ENCODE results near the gene GPI.

GPI gene

DNA sequence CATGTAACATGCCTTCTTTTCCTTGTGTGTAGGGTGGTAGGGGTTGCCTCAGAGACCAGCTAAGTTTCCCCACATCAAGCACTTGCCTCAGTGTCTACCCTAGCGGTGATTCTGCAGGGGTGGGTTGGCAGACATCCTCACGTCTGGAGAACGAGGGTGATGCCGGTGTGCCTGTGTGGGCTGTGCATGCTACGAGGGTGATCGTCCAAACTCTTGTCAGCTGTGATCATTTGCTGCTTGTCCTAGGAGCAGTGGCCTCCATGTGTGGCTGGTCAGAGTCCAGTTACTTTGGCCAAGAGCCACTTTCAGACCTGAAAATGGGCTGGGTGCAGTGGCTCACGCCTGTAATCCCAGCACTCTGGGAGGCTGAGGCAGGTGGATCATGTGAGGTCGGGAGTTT, 5.1 kb downstream of the GPI start:
- Histone ChIP-seq H3K9ac (ENCODE audit: low read length) (no peak overlapping the region), H2AFZ (ENCODE audit: low read depth, low read length) (no peak overlapping the region), H3K4me2 (ENCODE audit: low read length) (no peak overlapping the region), H4K20me1 (ENCODE audit: insufficient read depth, low read length) (peaks cover 44% of the 10 kb centered on the region), H3K4me1 (ENCODE audit: low read length) (peaks cover 13% of the 10 kb centered on the region), H3K27me3 (ENCODE audit: low read depth, low read length) (no peaks in the 10 kb centered on the region), H3K27ac (ENCODE audit: low read length) (no peak overlapping the region), H3K4me3 (ENCODE audit: low read length) (no peak overlapping the region), H3K36me3 (replicated peaks; ENCODE audit: low read depth, low read length) (peaks cover 72% of the 10 kb centered on the region), H3K79me2 (ENCODE audit: low read length) (peaks cover 88% of the 10 kb centered on the region), H3K9me3 (ENCODE audit: insufficient read depth, low read length) (no peaks in the 10 kb centered on the region)
- no peak for TF ChIP-seq EZH2phosphoT487 (IDR thresholded peaks at IDR 0.05; ENCODE audit: low read depth)
- no peak for TF ChIP-seq CTCF (IDR thresholded peaks at IDR 0.05; ENCODE audit: low read depth, low read length)

DNA sequence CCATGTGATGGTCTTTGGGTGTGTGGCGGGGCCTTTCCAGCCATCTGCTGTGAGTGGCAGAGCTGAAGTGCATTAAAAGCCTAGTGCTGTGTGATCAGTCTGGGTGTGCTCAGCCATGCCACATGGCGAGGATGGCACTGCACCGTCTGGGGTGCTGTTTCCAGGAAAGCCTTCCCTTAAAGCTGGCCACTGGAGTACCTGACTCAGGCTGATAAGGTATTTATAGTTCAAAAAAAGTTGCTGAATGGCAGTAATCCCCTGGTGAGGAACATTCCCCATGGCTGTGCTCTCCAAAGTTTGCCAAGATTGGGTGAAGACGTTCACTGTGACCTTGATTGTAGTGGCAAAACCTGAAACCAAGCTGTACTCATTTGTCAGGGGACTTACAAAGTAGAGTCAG, 6.0 kb downstream of the GPI start:
- Histone ChIP-seq H3K4me1 (ENCODE audit: low read length) (peaks cover 13% of the 10 kb centered on the region), H3K27ac (ENCODE audit: low read length) (no peak overlapping the region), H3K9me3 (ENCODE audit: insufficient read depth, low read length) (no peaks in the 10 kb centered on the region), H4K20me1 (ENCODE audit: insufficient read depth, low read length) (peaks cover 49% of the 10 kb centered on the region), H3K79me2 (ENCODE audit: low read length) (peaks cover 87% of the 10 kb centered on the region), H2AFZ (ENCODE audit: low read depth, low read length) (no peak overlapping the region), H3K4me2 (ENCODE audit: low read length) (no peak overlapping the region), H3K9ac (ENCODE audit: low read length) (no peak overlapping the region), H3K27me3 (ENCODE audit: low read depth, low read length) (no peaks in the 10 kb centered on the region), H3K4me3 (ENCODE audit: low read length) (no peak overlapping the region), H3K36me3 (replicated peaks; ENCODE audit: low read depth, low read length) (peaks cover 77% of the 10 kb centered on the region)
- TF ChIP-seq CTCF (IDR thresholded peaks at IDR 0.05; ENCODE audit: low read depth, low read length): no peak
- no peak for TF ChIP-seq EZH2phosphoT487 (IDR thresholded peaks at IDR 0.05; ENCODE audit: low read depth)

DNA sequence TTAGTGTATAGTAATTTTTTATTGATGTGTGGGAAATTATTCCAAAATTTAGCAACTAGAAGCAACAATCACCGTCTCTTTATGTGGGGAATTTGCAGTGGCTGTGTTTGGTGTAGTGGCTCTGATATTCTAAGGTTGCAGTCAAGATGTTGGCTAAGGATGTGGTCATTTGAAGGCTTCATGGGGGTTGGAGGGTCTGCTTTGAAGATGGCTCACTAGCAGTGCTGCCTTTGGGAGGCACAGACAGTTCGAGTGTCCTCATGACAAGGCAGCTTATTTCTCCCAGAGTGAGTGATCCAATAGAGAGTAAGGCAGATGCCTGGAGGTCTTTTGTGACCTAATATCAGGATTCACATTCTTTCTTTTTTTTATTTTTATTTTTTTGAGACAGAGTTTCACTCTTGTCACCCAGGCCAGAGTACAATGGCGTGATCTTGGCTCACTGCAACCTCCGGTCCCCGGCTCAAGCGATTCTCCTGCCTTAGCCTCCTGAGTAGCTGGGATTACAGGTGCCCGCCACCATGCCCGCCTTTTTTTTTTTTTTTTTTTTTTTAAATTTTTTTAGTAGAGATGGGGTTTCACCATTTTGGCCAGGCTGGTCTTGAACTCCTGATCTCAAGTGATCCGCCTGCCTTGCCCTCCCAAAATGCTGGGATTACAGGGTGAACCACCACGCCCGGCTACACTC, 8.7 kb downstream of the GPI start:
- H3K4me3 ChIP-seq (ENCODE audit: low read length): no peak overlapping the region
- no peak overlapping the region for H2AFZ ChIP-seq (ENCODE audit: low read depth, low read length)
- H3K79me2 ChIP-seq (ENCODE audit: low read length): peaks cover 71% of the 10 kb centered on the region
- no peak for TF ChIP-seq EZH2phosphoT487 (IDR thresholded peaks at IDR 0.05; ENCODE audit: low read depth)
- TF ChIP-seq CTCF (IDR thresholded peaks at IDR 0.05; ENCODE audit: low read depth, low read length): no peak
- H3K9ac ChIP-seq (ENCODE audit: low read length): no peak overlapping the region
- peaks cover 37% of the 10 kb centered on the region for H4K20me1 ChIP-seq (ENCODE audit: insufficient read depth, low read length)
- peaks cover 69% of the 10 kb centered on the region for H3K36me3 ChIP-seq (replicated peaks; ENCODE audit: low read depth, low read length)
- H3K9me3 ChIP-seq (ENCODE audit: insufficient read depth, low read length): no peaks in the 10 kb centered on the region
- no peaks in the 10 kb centered on the region for H3K4me1 ChIP-seq (ENCODE audit: low read length)
- no peak overlapping the region for H3K27ac ChIP-seq (ENCODE audit: low read length)
- no peak overlapping the region for H3K4me2 ChIP-seq (ENCODE audit: low read length)
- H3K27me3 ChIP-seq (ENCODE audit: low read depth, low read length): no peaks in the 10 kb centered on the region

- H3K4me2 ChIP-seq (ENCODE audit: low read length): no peak overlapping the region
- peaks cover 66% of the 10 kb centered on the region for H3K36me3 ChIP-seq (replicated peaks; ENCODE audit: low read depth, low read length)
- no peak overlapping the region for H3K27ac ChIP-seq (ENCODE audit: low read length)
- peaks cover 55% of the 10 kb centered on the region for H3K79me2 ChIP-seq (ENCODE audit: low read length)
- H3K9me3 ChIP-seq (ENCODE audit: insufficient read depth, low read length): no peaks in the 10 kb centered on the region
- no peak for TF ChIP-seq CTCF (IDR thresholded peaks at IDR 0.05; ENCODE audit: low read depth, low read length)
- no peak for TF ChIP-seq EZH2phosphoT487 (IDR thresholded peaks at IDR 0.05; ENCODE audit: low read depth)
- H3K4me1 ChIP-seq (ENCODE audit: low read length): no peaks in the 10 kb centered on the region
- H3K4me3 ChIP-seq (ENCODE audit: low read length): no peak overlapping the region
- no peak overlapping the region for H2AFZ ChIP-seq (ENCODE audit: low read depth, low read length)
- peaks cover 34% of the 10 kb centered on the region for H4K20me1 ChIP-seq (ENCODE audit: insufficient read depth, low read length)
- no peak overlapping the region for H3K9ac ChIP-seq (ENCODE audit: low read length)
- no peaks in the 10 kb centered on the region for H3K27me3 ChIP-seq (ENCODE audit: low read depth, low read length)
Measured at GRCh38 chr19:34375598-34375997, 10.6 kb downstream of the GPI start.

Measured in OCI-LY3 (cell line).